Measurements from ENCODE around the gene FCRL1. TPM values are rescaled to one million over a fixed set of nuclear protein-coding genes. Genes with fewer than 3 reads are reported as not detected.

Gene FCRL1
- total RNA-seq, 6 experiments from 2014 or later: not detected

GRCh38 chr1:157849229-157849875 lies 29.4 kb upstream of the FCRL1 start:
- Mint-ChIP-seq H3K27ac (no peak overlapping the region), H3K4me3 (no peak overlapping the region), H3K27me3 (ENCODE audit: insufficient read depth) (peaks cover 2% of the 10 kb centered on the region; the same call in 1 of the 2 replicates), H3K36me3 (ENCODE audit: low read depth) (no peaks in the 10 kb centered on the region), H3K4me1 (ENCODE audit: low read depth) (no peaks in the 10 kb centered on the region), H3K9me3 (peaks cover under 1% of the 10 kb centered on the region; the same call in 1 of the 2 replicates)
- TF ChIP-seq CTCF (IDR thresholded peaks at IDR 0.05): no peak
- no peak for DNase-seq

GRCh38 chr1:157844089-157844830 lies 24.3 kb upstream of the FCRL1 start:
- DNase-seq: no peak
- no peak overlapping the region for H3K4me3 Mint-ChIP-seq
- no peak for TF ChIP-seq CTCF (IDR thresholded peaks at IDR 0.05)
- H3K36me3 Mint-ChIP-seq (ENCODE audit: low read depth): no peaks in the 10 kb centered on the region
- H3K4me1 Mint-ChIP-seq (ENCODE audit: low read depth): no peaks in the 10 kb centered on the region
- no peaks in the 10 kb centered on the region for H3K27me3 Mint-ChIP-seq (ENCODE audit: insufficient read depth)
- no peak overlapping the region for H3K27ac Mint-ChIP-seq
- H3K9me3 Mint-ChIP-seq: peaks cover 4% of the 10 kb centered on the region; the same call in 1 of the 2 replicates

GRCh38 chr1:157842939-157843338 lies 23.0 kb upstream of the FCRL1 start:
- DNase-seq: no peak
- H3K27ac Mint-ChIP-seq: no peak overlapping the region
- H3K36me3 Mint-ChIP-seq (ENCODE audit: low read depth): no peaks in the 10 kb centered on the region
- no peak for TF ChIP-seq CTCF (IDR thresholded peaks at IDR 0.05)
- H3K9me3 Mint-ChIP-seq: peaks cover 4% of the 10 kb centered on the region; the same call in 1 of the 2 replicates
- H3K4me3 Mint-ChIP-seq: no peak overlapping the region
- H3K4me1 Mint-ChIP-seq (ENCODE audit: low read depth): no peaks in the 10 kb centered on the region
- no peaks in the 10 kb centered on the region for H3K27me3 Mint-ChIP-seq (ENCODE audit: insufficient read depth)

GRCh38 chr1:157841708-157842107 lies 21.8 kb upstream of the FCRL1 start, which contains the start of gene CD5L:
Gene CD5L, minus strand, starts transcription at chr1:157841808. Its CDS starts 107 bp downstream, at chr1:157841701.
- Mint-ChIP-seq H3K4me3 (no peak within 1 kb of the TSS), H3K27me3 (ENCODE audit: insufficient read depth) (no peaks in the 10 kb centered on the region), H3K9me3 (peaks cover 4% of the 10 kb centered on the region; the same call in 1 of the 2 replicates), H3K27ac (no peak within 1 kb of the TSS), H3K4me1 (ENCODE audit: low read depth) (no peaks in the 10 kb centered on the region), H3K36me3 (ENCODE audit: low read depth) (no peaks in the 10 kb centered on the region)
- no peak for DNase-seq
- TF ChIP-seq CTCF (IDR thresholded peaks at IDR 0.05): no peak

- no peak for TF ChIP-seq CTCF (IDR thresholded peaks at IDR 0.05)
- Mint-ChIP-seq H3K9me3 (no peaks in the 10 kb centered on the region; the same call in 1 of the 2 replicates), H3K4me1 (ENCODE audit: low read depth) (no peaks in the 10 kb centered on the region), H3K36me3 (ENCODE audit: low read depth) (no peaks in the 10 kb centered on the region), H3K4me3 (no peak overlapping the region), H3K27me3 (ENCODE audit: insufficient read depth) (no peaks in the 10 kb centered on the region), H3K27ac (no peak overlapping the region)
- no peak for DNase-seq
Observed at GRCh38 chr1:157838966-157839365, 19.0 kb upstream of the FCRL1 start.
